K562 (cell line): ENCODE data around the gene SPAG4. TPM values are rescaled to one million over a fixed set of nuclear protein-coding genes. Genes with fewer than 3 reads are reported as not detected.
A peak's percentile ranks its signal among the peaks of the same experiment; 100 is the strongest.

Source experiments
- BRF1 ChIP-seq: IDR thresholded peaks from 3 replicates; pipeline ENCODE4 v1.6.1; 2011; ENCODE audit warnings: borderline replicate concordance, mild to moderate bottlenecking; ENCODE audit not compliant: insufficient read length; ENCODE audit errors: extremely low read depth
- E2F5 ChIP-seq: sonication (generic); formaldehyde crosslinking; IDR thresholded peaks from 2 replicates; pipeline ENCODE4 v1.8.0; 2022; ENCODE audit warnings: mild to moderate bottlenecking, missing genetic modification reagents
- ELK1 ChIP-seq: sonication (generic); formaldehyde crosslinking; IDR thresholded peaks from 2 replicates; pipeline ENCODE4 v1.8.1; 2022; ENCODE audit warnings: missing genetic modification reagents
- ERF ChIP-seq: fragments of 450-650 bp; formaldehyde crosslinking; IDR thresholded peaks from 2 replicates; pipeline ENCODE4 v1.4.0; 2020; ENCODE audit warnings: mild to moderate bottlenecking, mixed read lengths
- ILK ChIP-seq: fragments of 450-650 bp; IDR thresholded peaks from 2 replicates; pipeline ENCODE4 v1.6.1; 2016; ENCODE audit warnings: missing genetic modification characterization, low read depth, mild to moderate bottlenecking, missing compliant biosample characterization, moderate library complexity, borderline replicate concordance
- KLF13 ChIP-seq: fragments of 450-650 bp; IDR thresholded peaks from 2 replicates; pipeline ENCODE4 v1.6.1; 2016; ENCODE audit warnings: missing genetic modification characterization, low read depth, mild to moderate bottlenecking, missing compliant biosample characterization, moderate library complexity, borderline replicate concordance
- MLX ChIP-seq, 2 experiments: fragments of 450-650 bp in 1 of 2; sonication (generic) in 1 of 2; formaldehyde crosslinking; conservative IDR thresholded peaks; 2 replicates each; pipeline versions ENCODE4 v1.4.0 to v1.8.1; 2020 to 2022; ENCODE audit warnings: mild to moderate bottlenecking in 1 of 2, missing genetic modification reagents in 1 of 2
- MTF1 ChIP-seq: fragments of 250-450 bp; sonication (Bioruptor Pico); IDR thresholded peaks from 2 replicates; pipeline ENCODE4 v1.9.0; 2021; ENCODE audit warnings: moderate library complexity, mild to moderate bottlenecking, inconsistent platforms, borderline replicate concordance
- PCBP2 ChIP-seq: fragments of 200-400 bp; formaldehyde crosslinking; IDR thresholded peaks from 2 replicates; pipeline ENCODE4 v1.6.1; 2018; ENCODE audit warnings: low read length, low read depth, mild to moderate bottlenecking, moderate library complexity; ENCODE audit not compliant: poor library complexity, severe bottlenecking
- RFX1 ChIP-seq: fragments of 450-650 bp; IDR thresholded peaks from 2 replicates; pipeline ENCODE4 v1.6.1; 2016; ENCODE audit warnings: mild to moderate bottlenecking, moderate library complexity
- SRSF3 ChIP-seq: fragments of 200-400 bp; formaldehyde crosslinking; IDR thresholded peaks from 2 replicates; pipeline ENCODE4 v1.6.1; 2016; ENCODE audit warnings: mild to moderate bottlenecking, low read length, moderate library complexity; ENCODE audit not compliant: insufficient read depth
- ZNF407 ChIP-seq: fragments of 450-650 bp; IDR thresholded peaks from 2 replicates; pipeline ENCODE4 v1.6.1; 2016; ENCODE audit warnings: low read depth
- ZNF655 ChIP-seq: fragments of 250-450 bp; sonication (Bioruptor Pico); IDR thresholded peaks from 2 replicates; pipeline ENCODE4 v1.5.0; 2021
- ZNF717 ChIP-seq: fragments of 250-450 bp; sonication (Bioruptor Pico); IDR thresholded peaks from 2 replicates; pipeline ENCODE4 v1.5.0; 2021
- polyA plus RNA-seq, 8 experiments: library from polyadenylated mRNA; depleted of rRNA in 4 of 8; stranded (reverse) in 5 of 8; unstranded in 3 of 8; fragments of >200 nt; fragmentation: Nextera tagmentation in 2 of 8; fragmentation: Illumina TruSeq in 1 of 8; extraction: Ambion mirVana in 2 of 8; extraction: Trizol in 1 of 8; gene quantifications; 2 replicates each; pipeline versions ENCODE4 v1.2.1 to v1.2.3, GENCODE V29; 2011 to 2014; ENCODE audit warnings: inconsistent platforms in 1 of 8, missing spikeins in 1 of 8
- total RNA-seq, 7 experiments: library from RNA; depleted of rRNA in 6 of 7; stranded (reverse); fragments of >200 nt in 6 of 7; fragmentation: Illumina TruSeq in 2 of 7; extraction: Trizol in 2 of 7; gene quantifications; 2 replicates each; pipeline versions ENCODE4 v1.2.1 to v1.2.3, GENCODE V29; 2011 to 2021; ENCODE audit warnings: low replicate concordance in 1 of 7

Gene SPAG4
- total and polyA plus RNA-seq, 9 of the 15 experiments (the other 6 are each of a cell fraction or from before 2014, with no cell fraction given) = 1.6 to 11.4 (median 4.6) TPM

- TF ChIP-seq ZNF407 (no peak), PCBP2 (peak; percentile 71), SRSF3 (no peak), ELK1 (CRISPR knock-in tag) (no peak), ILK (tag) (no peak), MLX (CRISPR knock-in tag; conservative IDR thresholded peaks at IDR 0.05) (no peak), KLF13 (tag) (no peak; the same call in 1 of the 2 replicates), BRF1 (no peak), ERF (CRISPR knock-in tag) (no peak), ZNF717 (CRISPR knock-in tag) (no peak), E2F5 (no peak; the same call in 1 of the 2 replicates), MTF1 (CRISPR knock-in tag) (no peak), RFX1 (no peak), ZNF655 (CRISPR knock-in tag) (no peak)
Measured at GRCh38 chr20:35664466-35665206, 49.0 kb downstream of the SPAG4 start, which contains the start of the genes CPNE1 and RBM12 (continued).
